Panc1 (cell line): Measurements from ENCODE around the gene AMBRA1. TPM values are rescaled to one million over a fixed set of nuclear protein-coding genes. Genes with fewer than 3 reads are reported as not detected.

ENCODE experiments used
- ATAC-seq: fragments of 200-7000 bp; cut with Tn5 transposase; 2 replicates; pipeline ENCODE4 v1.9.1; 2020; ENCODE audit warnings: mild to moderate bottlenecking, moderate library complexity
- BruUV-seq: library from RNA; stranded (reverse); fragments of 400-500 nt; replicated peaks from 2 replicates; lab custom pipeline; 2021; lab: Mats Ljungman, UMichigan
- CTCF ChIA-PET: fragments of 300-600 bp; sonication (Branson Sonifier 250); formaldehyde crosslinking; loops from one replicate; lab custom pipeline; 2022; ENCODE audit warnings: antibody characterized with exemption; lab: Charles Lee
- POLR2A ChIA-PET: fragments of 300-600 bp; sonication (Branson Sonifier 250); formaldehyde crosslinking; loops from one replicate; lab custom pipeline; 2022; ENCODE audit warnings: antibody characterized with exemption; lab: Charles Lee
- DNase-seq: peaks from one replicate; pipeline ENCODE4 v3.0.0-alpha.2; 2010; ENCODE audit warnings: low read depth, low spot score
- H3K27ac ChIP-seq: 2 replicates; pipeline ENCODE4 v1.5.1; 2011; ENCODE audit warnings: mild to moderate bottlenecking, low read length, inconsistent platforms
- H3K27me3 ChIP-seq: fragments of 200-500 bp; sonication (Bioruptor generic); 2 replicates; pipeline ENCODE4 v1.6.0; 2014; ENCODE audit warnings: low read length, inconsistent platforms; ENCODE audit not compliant: control insufficient read depth, insufficient read depth
- H3K36me3 ChIP-seq: fragments of 200-500 bp; sonication (Bioruptor generic); 2 replicates; pipeline ENCODE4 v1.5.1; 2014; ENCODE audit warnings: inconsistent platforms, mild to moderate bottlenecking, low read length, moderate library complexity; ENCODE audit not compliant: control insufficient read depth, insufficient read depth
- H3K4me1 ChIP-seq: 2 replicates; pipeline ENCODE4 v1.5.1; 2011; ENCODE audit warnings: inconsistent platforms, mild to moderate bottlenecking, low read length, moderate library complexity; ENCODE audit not compliant: control insufficient read depth, insufficient read depth
- H3K4me3 ChIP-seq, 2 experiments: 2 replicates each; pipeline ENCODE4 v1.5.1; 2011 to 2012; ENCODE audit warnings: low read depth in 2 of 2, low read length in 2 of 2, mild to moderate bottlenecking in 2 of 2, inconsistent platforms in 1 of 2, moderate library complexity in 1 of 2
- H3K9me3 ChIP-seq: fragments of 200-500 bp; sonication (Bioruptor generic); 2 replicates; pipeline ENCODE4 v1.5.1; 2014; ENCODE audit warnings: low read depth, mild to moderate bottlenecking, inconsistent platforms, low read length, moderate library complexity; ENCODE audit not compliant: control insufficient read depth, insufficient read depth
- POLR2AphosphoS5 ChIP-seq: IDR thresholded peaks from 2 replicates; pipeline ENCODE4 v1.6.1; 2012; ENCODE audit warnings: mild to moderate bottlenecking, low read depth, low read length, moderate library complexity
- SIN3A ChIP-seq: IDR thresholded peaks from 2 replicates; pipeline ENCODE4 v1.6.1; 2012; ENCODE audit warnings: low read depth, mild to moderate bottlenecking, low read length, moderate library complexity, borderline replicate concordance; ENCODE audit not compliant: insufficient read depth
- TCF7L2 ChIP-seq: IDR thresholded peaks from 2 replicates; pipeline ENCODE4 v1.6.1; 2011; ENCODE audit warnings: mild to moderate bottlenecking, low read depth, low read length, inconsistent platforms
- in situ Hi-C: cut with HindIII; loops from 2 replicates; pipeline ENCODE4 v1.10.0; 2016; ENCODE audit warnings: low sequenced_read_pairs, low pct_unique_long_range_greater_than_20kb
- intact Hi-C: fragments of 100-400 bp; cut with micrococcal nuclease; formaldehyde crosslinking; loops from one replicate; pipeline ENCODE4 v1.10.0; 2022; ENCODE audit not compliant: unreplicated experiment
- total RNA-seq: library from RNA; stranded (reverse); gene quantifications from one replicate; pipeline ENCODE4 v1.2.1, GENCODE V29; 2021; ENCODE audit not compliant: unreplicated experiment
- TF ChIP-seq, protein P1 (sequence below): fragments of 450-650 bp; IDR thresholded peaks from 2 replicates; pipeline ENCODE4 v1.5.1; 2017; ENCODE audit warnings: mild to moderate bottlenecking
- TF ChIP-seq, protein P2 (sequence below), 2 experiments: IDR thresholded peaks; 2 replicates each; pipeline ENCODE4 v1.6.1; 2011 to 2012; ENCODE audit warnings: low read depth in 2 of 2, control low read depth in 1 of 2, low read length in 1 of 2, mild to moderate bottlenecking in 1 of 2, moderate library complexity in 1 of 2; ENCODE audit not compliant: insufficient read depth in 1 of 2

The AMBRA1 gene
- total RNA-seq, 1 experiment from 2014 or later: 40.0 TPM

DNA sequence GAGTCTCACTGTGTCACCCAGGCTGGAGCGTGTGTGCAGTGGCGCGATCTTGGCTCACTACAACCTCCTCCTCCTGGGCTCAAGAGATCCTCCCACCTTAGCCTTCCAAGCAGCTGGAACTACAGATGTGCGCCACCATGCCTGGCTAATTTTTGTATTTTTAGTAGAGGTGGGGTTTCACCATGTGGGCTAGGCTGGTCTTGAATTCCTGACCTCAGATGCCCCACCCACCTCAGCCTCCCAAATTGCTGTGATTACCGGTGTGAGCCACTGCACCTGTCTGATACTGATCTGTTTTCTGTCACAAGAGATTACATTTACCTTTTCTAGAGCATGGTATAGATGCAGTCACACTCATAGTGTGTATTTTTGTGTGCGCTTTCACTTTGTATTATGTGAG, 35.1 kb upstream of the AMBRA1 start:
- no peak overlapping the region for H3K4me3 ChIP-seq
- no peaks in the 10 kb centered on the region for H3K4me1 ChIP-seq
- intact Hi-C loops (no loop called here), in situ Hi-C loops (no loop called here)
- no TSS peak for BruUV-seq
- CTCF ChIA-PET: no interaction called here
- no peak overlapping the region for H3K27ac ChIP-seq
- no peaks in the 10 kb centered on the region for H3K9me3 ChIP-seq
- ATAC-seq (no peak; the same call in 1 of the 2 replicates), DNase-seq (no peak)
- 0 out of 2 replicates have a peak, but pooled peaks cover 2% of the 10 kb centered on the region for H3K36me3 ChIP-seq
- POLR2A ChIA-PET: no interaction called here
- no peaks in the 10 kb centered on the region for H3K27me3 ChIP-seq
- TF ChIP-seq SIN3A: no peak
- TF ChIP-seq, protein P1, sequence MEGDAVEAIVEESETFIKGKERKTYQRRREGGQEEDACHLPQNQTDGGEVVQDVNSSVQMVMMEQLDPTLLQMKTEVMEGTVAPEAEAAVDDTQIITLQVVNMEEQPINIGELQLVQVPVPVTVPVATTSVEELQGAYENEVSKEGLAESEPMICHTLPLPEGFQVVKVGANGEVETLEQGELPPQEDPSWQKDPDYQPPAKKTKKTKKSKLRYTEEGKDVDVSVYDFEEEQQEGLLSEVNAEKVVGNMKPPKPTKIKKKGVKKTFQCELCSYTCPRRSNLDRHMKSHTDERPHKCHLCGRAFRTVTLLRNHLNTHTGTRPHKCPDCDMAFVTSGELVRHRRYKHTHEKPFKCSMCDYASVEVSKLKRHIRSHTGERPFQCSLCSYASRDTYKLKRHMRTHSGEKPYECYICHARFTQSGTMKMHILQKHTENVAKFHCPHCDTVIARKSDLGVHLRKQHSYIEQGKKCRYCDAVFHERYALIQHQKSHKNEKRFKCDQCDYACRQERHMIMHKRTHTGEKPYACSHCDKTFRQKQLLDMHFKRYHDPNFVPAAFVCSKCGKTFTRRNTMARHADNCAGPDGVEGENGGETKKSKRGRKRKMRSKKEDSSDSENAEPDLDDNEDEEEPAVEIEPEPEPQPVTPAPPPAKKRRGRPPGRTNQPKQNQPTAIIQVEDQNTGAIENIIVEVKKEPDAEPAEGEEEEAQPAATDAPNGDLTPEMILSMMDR: no peak
- TF ChIP-seq, protein P2, sequence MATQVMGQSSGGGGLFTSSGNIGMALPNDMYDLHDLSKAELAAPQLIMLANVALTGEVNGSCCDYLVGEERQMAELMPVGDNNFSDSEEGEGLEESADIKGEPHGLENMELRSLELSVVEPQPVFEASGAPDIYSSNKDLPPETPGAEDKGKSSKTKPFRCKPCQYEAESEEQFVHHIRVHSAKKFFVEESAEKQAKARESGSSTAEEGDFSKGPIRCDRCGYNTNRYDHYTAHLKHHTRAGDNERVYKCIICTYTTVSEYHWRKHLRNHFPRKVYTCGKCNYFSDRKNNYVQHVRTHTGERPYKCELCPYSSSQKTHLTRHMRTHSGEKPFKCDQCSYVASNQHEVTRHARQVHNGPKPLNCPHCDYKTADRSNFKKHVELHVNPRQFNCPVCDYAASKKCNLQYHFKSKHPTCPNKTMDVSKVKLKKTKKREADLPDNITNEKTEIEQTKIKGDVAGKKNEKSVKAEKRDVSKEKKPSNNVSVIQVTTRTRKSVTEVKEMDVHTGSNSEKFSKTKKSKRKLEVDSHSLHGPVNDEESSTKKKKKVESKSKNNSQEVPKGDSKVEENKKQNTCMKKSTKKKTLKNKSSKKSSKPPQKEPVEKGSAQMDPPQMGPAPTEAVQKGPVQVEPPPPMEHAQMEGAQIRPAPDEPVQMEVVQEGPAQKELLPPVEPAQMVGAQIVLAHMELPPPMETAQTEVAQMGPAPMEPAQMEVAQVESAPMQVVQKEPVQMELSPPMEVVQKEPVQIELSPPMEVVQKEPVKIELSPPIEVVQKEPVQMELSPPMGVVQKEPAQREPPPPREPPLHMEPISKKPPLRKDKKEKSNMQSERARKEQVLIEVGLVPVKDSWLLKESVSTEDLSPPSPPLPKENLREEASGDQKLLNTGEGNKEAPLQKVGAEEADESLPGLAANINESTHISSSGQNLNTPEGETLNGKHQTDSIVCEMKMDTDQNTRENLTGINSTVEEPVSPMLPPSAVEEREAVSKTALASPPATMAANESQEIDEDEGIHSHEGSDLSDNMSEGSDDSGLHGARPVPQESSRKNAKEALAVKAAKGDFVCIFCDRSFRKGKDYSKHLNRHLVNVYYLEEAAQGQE (IDR thresholded peaks at IDR 0.05; ENCODE audit: insufficient read depth in 1 of 2, low read depth in 2 of 2, low read length in 1 of 2): no peak
- TF ChIP-seq TCF7L2: no peak
- no peak for TF ChIP-seq POLR2AphosphoS5

DNA sequence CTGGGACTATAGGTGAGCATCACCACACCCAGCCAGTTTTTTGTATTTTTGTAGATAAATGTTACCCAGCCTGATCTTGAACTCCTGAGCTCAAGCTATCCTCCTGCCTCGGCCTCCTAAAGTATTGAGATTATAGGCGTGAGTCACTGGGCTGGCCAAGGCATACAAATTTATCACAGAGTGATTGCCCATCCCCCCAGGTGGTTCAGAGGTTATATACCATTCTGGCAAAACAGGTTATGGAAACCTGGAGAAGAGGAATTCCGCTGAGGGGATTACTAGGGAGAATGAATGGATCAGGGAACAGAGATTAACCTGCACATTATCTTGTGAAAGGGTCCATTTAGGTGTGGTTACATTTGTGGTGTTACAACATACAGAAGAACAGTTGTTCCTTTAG, 31.6 kb upstream of the AMBRA1 start:
- CTCF ChIA-PET: interaction anchor here (0.7 kb wide), 2 partner anchors 136 to 138 kb away, joined by 3 to 10 read pairs; no protein-coding TSS in a partner anchor
- Histone ChIP-seq H3K36me3 (0 out of 2 replicates have a peak, but pooled peaks cover 2% of the 10 kb centered on the region), H3K4me3 (no peak overlapping the region), H3K27ac (no peak overlapping the region), H3K27me3 (no peaks in the 10 kb centered on the region), H3K4me1 (no peaks in the 10 kb centered on the region), H3K9me3 (no peaks in the 10 kb centered on the region)
- intact Hi-C loops (no loop called here), in situ Hi-C loops (no loop called here)
- TF ChIP-seq TCF7L2: no peak
- TF ChIP-seq SIN3A: no peak
- TF ChIP-seq POLR2AphosphoS5: no peak
- TF ChIP-seq, protein P1: no peak
- TF ChIP-seq, protein P2 (IDR thresholded peaks at IDR 0.05; ENCODE audit: insufficient read depth in 1 of 2, low read depth in 2 of 2, low read length in 1 of 2): no peak
- no TSS peak for BruUV-seq
- DNase-seq (no peak), ATAC-seq (no peak)
- POLR2A ChIA-PET: interaction anchor here (0.7 kb wide), 1 partner anchor 22 kb away, joined by 4 read pairs; no protein-coding TSS in a partner anchor
